Thoracic aorta (tissue), 2 donors: ENCODE data around the gene NPAS3. TPM values are rescaled to one million over a fixed set of nuclear protein-coding genes. Genes with fewer than 3 reads are reported as not detected.

ENCODE experiments used
- ATAC-seq: fragments of 150-250 bp; one replicate; pipeline ENCODE4 v1.8.0; 2017; ENCODE audit warnings: low read depth; ENCODE audit not compliant: insufficient number of reproducible peaks, low FRiP score
- DNase-seq: peaks from one replicate; pipeline ENCODE4 v3.0.0-alpha.2; 2020; ENCODE audit warnings: low spot score
- H3K27ac ChIP-seq, 2 donors: fragments of 200-600 bp; sonication (generic); 1 replicate in 1 of 2; 2 replicates in 1 of 2; pipeline ENCODE4 v1.5.1; 2016; ENCODE audit warnings: mild to moderate bottlenecking in 2 of 2, moderate library complexity in 2 of 2
- H3K27me3 ChIP-seq: fragments of 200-600 bp; sonication (generic); replicated peaks from 2 replicates; pipeline ENCODE4 v1.6.0; 2016; ENCODE audit warnings: mild to moderate bottlenecking; ENCODE audit not compliant: insufficient read depth
- H3K36me3 ChIP-seq: fragments of 200-600 bp; sonication (generic); one replicate; pipeline ENCODE4 v1.5.1; 2016
- H3K4me1 ChIP-seq, 2 donors: fragments of 200-600 bp; sonication (generic); 1 replicate in 1 of 2; 2 replicates in 1 of 2; pipeline versions ENCODE4 v1.5.1 to v1.6.0; 2016; ENCODE audit warnings: low read depth in 2 of 2, mild to moderate bottlenecking in 1 of 2; ENCODE audit not compliant: control insufficient read depth in 1 of 2
- H3K4me3 ChIP-seq: fragments of 200-600 bp; sonication (generic); 2 replicates; pipeline ENCODE4 v1.5.1; 2016; ENCODE audit warnings: mild to moderate bottlenecking
- H3K9me3 ChIP-seq: fragments of 200-600 bp; sonication (generic); 2 replicates; pipeline ENCODE4 v1.5.1; 2016
- CTCF ChIP-seq: fragments of 200-600 bp; sonication (generic); IDR thresholded peaks from one replicate; pipeline ENCODE4 v1.5.1; 2019; ENCODE audit warnings: antibody characterized with exemption
- total RNA-seq, 2 donors: library from RNA; depleted of rRNA; stranded (reverse); fragments of >200 nt; gene quantifications; one replicate each; pipeline versions ENCODE4 v1.1.0 to v1.2.3, GENCODE V29; 2016

NPAS3 gene
- total RNA-seq, 2 donors from 2014 or later: 1.1 TPM; not detected in 1

- Histone ChIP-seq H3K27ac (no peak overlapping the region), H3K4me3 (no peak overlapping the region), H3K27me3 (no peaks in the 10 kb centered on the region), H3K36me3 (no peaks in the 10 kb centered on the region), H3K4me1 (peaks cover 0 to 9% of the 10 kb centered on the region in 2 donors), H3K9me3 (no peaks in the 10 kb centered on the region)
- DNase-seq (no peak), ATAC-seq (no peak)
- no peak for TF ChIP-seq CTCF
These were observed 772.5 kb downstream of the NPAS3 start for GRCh38 chr14:33711194-33711593.

GRCh38 chr14:33711811-33712216 is 773.1 kb downstream of the NPAS3 start:
- DNase-seq: no peak

GRCh38 chr14:33714527-33715226 is 776.0 kb downstream of the NPAS3 start:
- H3K4me1 ChIP-seq: peaks cover 0 to 9% of the 10 kb centered on the region in 2 donors
- DNase-seq (no peak), ATAC-seq (no peak)
- no peaks in the 10 kb centered on the region for H3K27me3 ChIP-seq
- no peak overlapping the region for H3K4me3 ChIP-seq
- no peaks in the 10 kb centered on the region for H3K9me3 ChIP-seq
- no peaks in the 10 kb centered on the region for H3K36me3 ChIP-seq
- no peak overlapping the region for H3K27ac ChIP-seq
- TF ChIP-seq CTCF: no peak

More at GRCh38 chr14:33711811-33712216, 773.1 kb downstream of the NPAS3 start:
- Histone ChIP-seq H3K36me3 (no peaks in the 10 kb centered on the region), H3K4me3 (no peak overlapping the region), H3K27ac (no peak overlapping the region), H3K4me1 (peaks cover 0 to 9% of the 10 kb centered on the region in 2 donors), H3K9me3 (no peaks in the 10 kb centered on the region), H3K27me3 (no peaks in the 10 kb centered on the region)
- TF ChIP-seq CTCF: no peak
- ATAC-seq: no peak

GRCh38 chr14:33715227-33715528 is 776.5 kb downstream of the NPAS3 start:
- Histone ChIP-seq H3K27ac (no peak overlapping the region), H3K4me3 (no peak overlapping the region), H3K36me3 (no peaks in the 10 kb centered on the region), H3K4me1 (peaks cover 0 to 9% of the 10 kb centered on the region in 2 donors), H3K27me3 (no peaks in the 10 kb centered on the region), H3K9me3 (no peaks in the 10 kb centered on the region)
- TF ChIP-seq CTCF: no peak
- DNase-seq: no peak
- ATAC-seq: no peak

GRCh38 chr14:33716921-33717320 is 778.2 kb downstream of the NPAS3 start:
- Histone ChIP-seq H3K4me1 (peaks cover 0 to 9% of the 10 kb centered on the region in 2 donors), H3K27ac (no peak overlapping the region), H3K27me3 (no peaks in the 10 kb centered on the region), H3K4me3 (no peak overlapping the region), H3K9me3 (no peaks in the 10 kb centered on the region), H3K36me3 (no peaks in the 10 kb centered on the region)
- ATAC-seq (no peak), DNase-seq (no peak)
- no peak for TF ChIP-seq CTCF
